Adrenal gland (tissue), 5 donors: ENCODE data around the gene TMPRSS3.

Experiments used
- CTCF ChIP-seq, 6 experiments: fragments of 450-650 bp in 4 of 6; fragments of 200-600 bp in 2 of 6; sonication (generic) in 1 of 6; IDR thresholded peaks; 1 replicate in 5 of 6; 2 replicates in 1 of 6; pipeline versions ENCODE4 v1.5.1 to v1.8.0; 2016 to 2021; ENCODE audit warnings: antibody characterized with exemption in 6 of 6, mild to moderate bottlenecking in 2 of 6, moderate library complexity in 1 of 6
- POLR2A ChIP-seq, 2 donors: fragments of 450-650 bp; IDR thresholded peaks; one replicate each; pipeline ENCODE4 v1.6.1; 2017; ENCODE audit warnings: antibody characterized with exemption in 2 of 2, mild to moderate bottlenecking in 2 of 2, moderate library complexity in 1 of 2
- donor health status: DM: no; HTN: no; CAD: no.

- TF ChIP-seq CTCF (IDR thresholded peaks at IDR 0.05), result no peak
- no peak for TF ChIP-seq POLR2A (IDR thresholded peaks at IDR 0.05)
Observed at GRCh38 chr21:42362700-42363099, 33.2 kb downstream of the TMPRSS3 start.
